Heart right ventricle (tissue), 16 donors: ENCODE results near the gene PCGF5. TPM values are rescaled to one million over a fixed set of nuclear protein-coding genes. Genes with fewer than 3 reads are reported as not detected.

ENCODE experiments used
- ATAC-seq, 8 donors: fragments of 200-7000 bp; cut with Tn5 transposase; one replicate each; pipeline ENCODE4 v1.9.1; 2020; ENCODE audit warnings: mild to moderate bottlenecking in 8 of 8, moderate library complexity in 8 of 8, moderate number of reproducible peaks in 1 of 8
- DNase-seq, 2 donors: peaks; one replicate each; pipeline ENCODE4 v3.0.0-alpha.2; 2020
- H3K27ac ChIP-seq, 10 donors: fragments of 200-600 bp; sonication (generic) in 2 of 10; one replicate each; pipeline versions ENCODE4 v1.5.0 to v1.8.0; 2020 to 2022; ENCODE audit warnings: mild to moderate bottlenecking in 3 of 10
- H3K27me3 ChIP-seq, 7 donors: fragments of 200-600 bp; one replicate each; pipeline ENCODE4 v1.8.0; 2021 to 2022; ENCODE audit warnings: mild to moderate bottlenecking in 2 of 7
- H3K36me3 ChIP-seq, 9 donors: fragments of 200-600 bp; sonication (generic) in 1 of 9; one replicate each; pipeline versions ENCODE4 v1.5.0 to v1.8.0; 2020 to 2022; ENCODE audit warnings: mild to moderate bottlenecking in 2 of 9
- H3K4me1 ChIP-seq, 9 donors: fragments of 200-600 bp; sonication (generic) in 1 of 9; one replicate each; pipeline versions ENCODE4 v1.5.0 to v1.8.0; 2020 to 2022; ENCODE audit warnings: mild to moderate bottlenecking in 4 of 9
- H3K4me3 ChIP-seq, 10 donors: fragments of 200-600 bp; sonication (generic) in 2 of 10; one replicate each; pipeline versions ENCODE4 v1.5.0 to v1.8.0; 2020 to 2022; ENCODE audit warnings: mild to moderate bottlenecking in 7 of 10, moderate library complexity in 2 of 10
- H3K9me3 ChIP-seq, 11 donors: fragments of 200-600 bp in 10 of 11; sonication (generic) in 2 of 11; one replicate each; pipeline versions ENCODE4 v1.5.0 to v1.8.0; 2013 to 2022; ENCODE audit warnings: mild to moderate bottlenecking in 2 of 11, control low read depth in 1 of 11, moderate library complexity in 1 of 11
- CTCF ChIP-seq, 9 donors: fragments of 200-600 bp; sonication (generic) in 2 of 9; IDR thresholded peaks; one replicate each; pipeline versions ENCODE4 v1.5.0 to v1.8.0; 2021 to 2022; ENCODE audit warnings: antibody characterized with exemption in 9 of 9, mild to moderate bottlenecking in 5 of 9, moderate library complexity in 1 of 9
- WGBS, 2 donors: extraction: QIAGEN DNeasy Blood & Tissue Kit; methylation state at CpG; one replicate each; pipeline ENCODE4 v1.1.7; 2013; ENCODE audit warnings: inconsistent platforms in 1 of 2; 5-methylcytosine and 5-hydroxymethylcytosine counted together
- intact Hi-C, 10 donors: fragments of 100-400 bp; cut with DNase I; formaldehyde crosslinking; loops; one replicate each; pipeline versions ENCODE4 v1.11.1 to v1.14.2; 2022
- polyA plus RNA-seq, 2 donors: library from polyadenylated mRNA; stranded (reverse); fragments of 200-250 nt; gene quantifications; one replicate each; pipeline ENCODE4 v1.2.3, GENCODE V29; 2013
- total RNA-seq, 10 donors: library from RNA; stranded (reverse); fragmentation: NEBNext Ultra II Directional in 3 of 10; extraction: Animal tissue kit (Norgen Biotek cat#: 25700) in 3 of 10; gene quantifications; one replicate each; pipeline versions ENCODE4 v1.2.1 to v1.2.4, GENCODE V29; 2021 to 2023
- donor health status: Arrhythmogenic right ventricular cardiomyopathy.
- donor health status: ischemic (EF 13 %, LVEDD 7.1; RV severe dilation, severe dysfunction).
- donor health status: healthy with polysubstance abuse.
- donor health status: DM: no; HTN: yes; CAD: no.
- donor health status: DM: no; HTN: no; CAD: no.
- donor health status: ischemic (EF 25% LVEDD 6.9; RV normal size, moderate dysfunction).
- donor health status: ischemic (EF 25% LVEDD 5.7; RV mildly dilated, moderate dysfunction).
- donor health status: healthy.
- donor health status: DM: yes; HTN: yes; CAD: no.
- donor health status: Ischemic cardiomyopathy.
- donor health status: ischemic (EF 35%, LVEDD 5.7; RV mildly dilated, moderate dysfunction).
- donor health status: nonischemic (EF 11% LVEDD 7.7; RV severe dilation, severe dysfunction).
- donor health status: DM: yes; HTN: yes; CAD: no.
- donor health status: PGD.
- donor health status: ischemic (EF 29% LVEDD 5.4; RV normal size, mild dysfunction).
- donor health status: nonischemic (EF 23%, LVEDD 6.1; RV moderate dilation, normal function).

The PCGF5 gene
- total and polyA plus RNA-seq, 12 donors: 46.2 to 104 (median 76.5) TPM

GRCh38 chr10:91309711-91310110 lies 89.2 kb downstream of the PCGF5 start:
- Histone ChIP-seq H3K4me1 (no peaks in the 10 kb centered on the region), H3K36me3 (no peaks in the 10 kb centered on the region), H3K9me3 (no peaks in the 10 kb centered on the region), H3K27ac (no peak overlapping the region), H3K4me3 (no peak overlapping the region), H3K27me3 (peaks cover 0 to 24% (median 3%) of the 10 kb centered on the region in 7 donors)
- intact Hi-C loops: no loop called here
- DNase-seq (no peak), ATAC-seq (no peak)
- 87 to 92% methylated on average over 3 of the region's 3 CpGs for WGBS, 2 donors
- no peak for TF ChIP-seq CTCF (IDR thresholded peaks at IDR 0.05)

- no peaks in the 10 kb centered on the region for H3K9me3 ChIP-seq
- DNase-seq (no peak), ATAC-seq (no peak)
- H3K4me3 ChIP-seq: no peak overlapping the region
- H3K36me3 ChIP-seq: no peaks in the 10 kb centered on the region
- H3K27me3 ChIP-seq: peaks cover 0 to 23% (median 3%) of the 10 kb centered on the region in 7 donors
- intact Hi-C loops: no loop called here
- H3K27ac ChIP-seq: no peak overlapping the region
- TF ChIP-seq CTCF (IDR thresholded peaks at IDR 0.05): no peak
- no peaks in the 10 kb centered on the region for H3K4me1 ChIP-seq
Observed at GRCh38 chr10:91311601-91312381, 91.3 kb downstream of the PCGF5 start.

- Histone ChIP-seq H3K4me1 (no peaks in the 10 kb centered on the region), H3K27ac (no peak overlapping the region), H3K36me3 (no peaks in the 10 kb centered on the region), H3K4me3 (no peak overlapping the region), H3K9me3 (no peaks in the 10 kb centered on the region), H3K27me3 (peaks cover 0 to 23% (median 3%) of the 10 kb centered on the region in 7 donors)
- no peak for TF ChIP-seq CTCF (IDR thresholded peaks at IDR 0.05)
- ATAC-seq: no peak
- intact Hi-C loops: no loop called here
- no peak for DNase-seq
- 78 to 80% methylated on average over 2 of the region's 2 CpGs for WGBS, 2 donors
Observed at GRCh38 chr10:91312382-91312733, 91.9 kb downstream of the PCGF5 start.

- H3K4me1 ChIP-seq: no peaks in the 10 kb centered on the region
- no peaks in the 10 kb centered on the region for H3K9me3 ChIP-seq
- peaks cover 0 to 18% (median 3%) of the 10 kb centered on the region in 7 donors for H3K27me3 ChIP-seq
- 60 to 66% methylated on average over 6 of the region's 6 CpGs for WGBS, 2 donors
- ATAC-seq (no peak), DNase-seq (no peak)
- H3K36me3 ChIP-seq: no peaks in the 10 kb centered on the region
- intact Hi-C loops: no loop called here
- H3K27ac ChIP-seq: no peak overlapping the region
- H3K4me3 ChIP-seq: no peak overlapping the region
- no peak for TF ChIP-seq CTCF (IDR thresholded peaks at IDR 0.05)
Observed at GRCh38 chr10:91313796-91314485, 93.5 kb downstream of the PCGF5 start.
